ENCODE results near the gene MAP3K5.
A peak's percentile ranks its signal among the peaks of the same experiment; 100 is the strongest.
"Not testable (repeated sequence)": the region's sequence is repeated elsewhere in the genome, so short reads cannot be mapped to it uniquely, and the experiment has no call there.

MAP3K5 gene

DNA sequence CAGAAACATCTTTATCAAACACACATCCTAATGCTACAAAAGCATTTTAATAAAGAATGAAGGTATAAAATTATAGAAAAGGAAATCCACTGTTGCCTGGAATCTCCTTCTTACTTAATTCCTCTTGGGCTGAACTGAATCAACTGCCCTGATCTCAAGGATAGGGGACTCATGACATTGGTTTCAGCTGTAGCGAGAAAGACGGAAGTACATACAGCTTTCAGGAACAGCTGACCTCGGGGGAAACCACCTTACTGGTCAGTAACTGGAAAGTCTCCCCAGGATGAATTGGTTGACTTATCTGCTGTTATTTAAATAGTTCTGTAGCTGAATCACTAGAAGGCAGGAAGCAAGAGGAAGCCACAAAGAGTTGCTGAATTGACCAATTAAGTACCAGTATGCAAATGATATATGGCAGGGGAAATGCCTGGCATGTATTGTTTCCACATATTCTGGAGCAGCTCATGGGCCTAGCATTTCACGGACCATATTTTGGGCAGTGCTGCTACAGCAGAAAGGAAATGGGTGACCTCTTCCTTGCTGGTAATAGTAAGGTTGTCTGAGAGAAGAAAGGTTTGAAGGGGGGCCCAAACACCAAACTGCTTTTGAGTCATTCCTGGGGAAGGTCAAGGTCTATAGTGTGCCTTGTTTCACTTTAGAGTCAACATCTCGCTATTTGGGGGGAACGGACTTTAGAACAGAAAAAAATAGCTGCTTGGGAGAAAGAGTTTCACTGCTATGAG lies 198.4 kb downstream of the MAP3K5 start:
- ChIA-PET CTCF (interaction anchor here (0.6 to 1.7 kb wide), 4 partner anchors 9 to 198 kb away, joined by 3 to 4 read pairs (median 3); partner anchors contain the start of gene MAP3K5), POLR2A (ENCODE audit: low non-redundant PET) (no interaction called here)
- DNase-seq (ENCODE audit: low spot score): peak; percentile 88
- H3K27ac ChIP-seq: no peak overlapping the region
- no peak for TF ChIP-seq CTCF (conservative IDR thresholded peaks at IDR 0.05; ENCODE audit: low read depth)

GRCh38 chr6:136592930-136593673 lies 199.2 kb downstream of the MAP3K5 start:
- DNase-seq (ENCODE audit: low spot score): no peak
- no peak for TF ChIP-seq CTCF (conservative IDR thresholded peaks at IDR 0.05; ENCODE audit: low read depth)
- ChIA-PET POLR2A (ENCODE audit: low non-redundant PET) (no interaction called here), CTCF (interaction anchor here (0.7 to 1.7 kb wide), 3 partner anchors 11 to 199 kb away, joined by 3 to 4 read pairs (median 3); partner anchors contain the start of gene MAP3K5)
- no peak overlapping the region for H3K27ac ChIP-seq

DNA sequence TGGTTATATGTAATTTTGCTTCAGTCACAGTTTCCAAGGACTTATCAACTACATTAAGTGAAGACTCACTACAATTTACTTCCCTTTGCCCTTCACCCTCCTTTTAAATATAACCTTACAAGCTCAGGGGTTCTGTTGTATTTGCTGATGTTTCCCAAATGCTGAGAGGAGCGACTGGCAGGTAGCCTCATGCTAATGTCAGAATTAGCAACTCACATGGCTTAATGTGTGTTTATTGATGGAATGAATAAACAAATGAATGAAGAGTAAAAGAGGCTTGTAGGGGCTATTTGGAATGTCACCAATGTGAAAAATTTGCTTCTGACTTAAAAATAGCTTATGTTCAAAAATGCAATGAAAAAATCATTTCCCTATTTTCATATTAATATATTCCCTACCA lies 200.7 kb downstream of the MAP3K5 start:
- CTCF ChIA-PET: no interaction called here
- POLR2A ChIA-PET (ENCODE audit: low non-redundant PET): no interaction called here
- TF ChIP-seq CTCF (conservative IDR thresholded peaks at IDR 0.05; ENCODE audit: low read depth): no peak
- no peak overlapping the region for H3K27ac ChIP-seq
- DNase-seq (ENCODE audit: low spot score): no peak

DNA sequence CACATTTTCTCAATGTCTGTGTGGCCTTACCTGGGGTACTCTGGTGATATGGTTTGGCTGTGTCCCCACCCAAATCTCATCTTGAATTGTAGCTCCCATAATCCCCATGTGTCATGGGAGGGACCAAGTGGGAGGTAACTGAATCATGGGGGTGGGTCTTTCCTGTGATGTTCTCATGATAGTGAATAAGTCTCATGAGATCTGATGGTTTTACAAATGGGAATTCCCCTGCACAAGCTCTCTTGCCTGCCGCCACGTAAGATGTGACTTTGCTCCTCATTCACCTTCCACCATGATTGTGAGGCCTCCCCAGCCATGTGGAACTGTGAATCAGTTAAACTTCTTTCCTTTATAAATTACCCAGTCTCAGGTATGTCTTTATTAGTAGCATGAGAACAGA lies 201.4 kb downstream of the MAP3K5 start:
- CTCF ChIA-PET: interaction anchor here (0.8 to 1.0 kb wide), 2 partner anchors 10 to 202 kb away, joined by 3 to 6 read pairs; partner anchors contain the start of gene MAP3K5
- DNase-seq (ENCODE audit: low spot score); POLR2A ChIA-PET (ENCODE audit: low non-redundant PET); H3K27ac ChIP-seq: not testable (repeated sequence)

- DNase-seq (ENCODE audit: low spot score): no peak
- TF ChIP-seq CTCF (conservative IDR thresholded peaks at IDR 0.05; ENCODE audit: low read depth): no peak
- CTCF ChIA-PET: interaction anchor here (0.6 to 0.8 kb wide), 2 partner anchors 8 to 205 kb away, joined by 3 read pairs; partner anchors contain the start of gene MAP3K5
- POLR2A ChIA-PET (ENCODE audit: low non-redundant PET): no interaction called here
- H3K27ac ChIP-seq: no peak overlapping the region
Measured at GRCh38 chr6:136587527-136587926, 204.8 kb downstream of the MAP3K5 start.

DNA sequence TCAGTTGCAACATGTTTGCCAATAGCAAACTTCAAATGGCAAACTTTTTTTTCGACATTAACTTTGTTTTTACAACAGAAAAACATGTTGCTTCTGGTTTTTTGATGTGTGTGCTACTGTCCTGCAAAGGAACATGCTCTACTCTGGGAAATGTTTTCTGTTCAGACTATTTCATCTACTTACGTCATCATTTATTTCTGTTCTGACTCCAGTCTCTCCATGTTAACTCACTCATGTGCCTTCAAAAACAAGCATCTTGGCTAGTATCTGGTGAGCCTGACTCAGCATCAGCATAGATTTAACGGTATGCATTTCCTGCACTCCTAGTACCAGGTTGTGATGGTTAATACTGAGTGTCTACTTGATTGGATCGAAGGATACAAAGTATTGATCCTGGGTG lies 206.0 kb downstream of the MAP3K5 start:
- ChIA-PET CTCF (interaction anchor here (0.6 kb wide), 1 partner anchor 1672 kb away, joined by 3 read pairs; no protein-coding TSS in a partner anchor), POLR2A (ENCODE audit: low non-redundant PET) (no interaction called here)
- no peak for TF ChIP-seq CTCF (conservative IDR thresholded peaks at IDR 0.05; ENCODE audit: low read depth)
- H3K27ac ChIP-seq: no peak overlapping the region
- DNase-seq (ENCODE audit: low spot score): no peak

DNA sequence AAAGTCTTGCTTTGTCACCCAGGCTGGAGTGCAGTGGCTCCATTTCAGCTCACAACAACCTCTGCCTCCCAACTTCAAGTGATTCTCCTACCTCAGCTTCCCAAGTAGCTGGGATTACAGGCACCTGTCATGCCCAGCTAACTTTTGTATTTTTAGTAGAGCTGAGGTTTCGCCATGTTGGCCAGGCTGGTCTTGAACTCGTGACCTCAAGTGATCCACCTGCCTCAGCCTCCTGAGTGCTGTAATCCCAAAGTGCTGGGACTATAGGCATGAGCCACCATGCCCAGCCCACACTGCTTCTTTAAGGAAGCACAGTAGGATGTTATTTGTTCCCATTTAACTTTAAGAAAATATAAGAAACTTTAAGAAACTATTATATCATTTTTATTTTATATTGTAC lies 206.8 kb downstream of the MAP3K5 start:
- DNase-seq (ENCODE audit: low spot score); POLR2A ChIA-PET (ENCODE audit: low non-redundant PET): not testable (repeated sequence)
- CTCF ChIA-PET: interaction anchor here (0.7 kb wide), 1 partner anchor 49 kb away, joined by 4 read pairs; no protein-coding TSS in a partner anchor

DNA sequence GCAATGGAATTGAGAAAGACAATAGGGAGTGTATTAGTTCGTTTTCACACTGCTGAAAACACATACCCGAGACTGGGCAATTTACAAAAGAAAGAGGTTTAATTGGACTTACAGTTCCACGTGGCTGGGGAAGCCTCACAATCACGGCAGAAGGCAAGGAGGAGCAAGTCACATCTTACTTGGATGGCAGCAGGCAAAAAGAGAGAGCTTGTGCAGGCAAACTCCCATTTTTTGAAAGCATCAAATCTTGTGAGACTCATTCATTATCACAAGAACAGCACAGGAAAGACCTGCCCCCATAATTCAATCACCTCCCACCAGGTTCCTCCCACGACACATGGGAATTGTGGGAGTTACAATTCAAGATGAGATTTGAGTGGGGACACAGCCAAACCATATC lies 208.0 kb downstream of the MAP3K5 start:
- DNase-seq (ENCODE audit: low spot score); POLR2A ChIA-PET (ENCODE audit: low non-redundant PET); H3K27ac ChIP-seq: not testable (repeated sequence)
- CTCF ChIA-PET: interaction anchor here (0.6 to 1.6 kb wide), 2 partner anchors 149 to 208 kb away, joined by 3 to 9 read pairs; partner anchors contain the start of gene MAP3K5

More for the DNA sequence above, 206.8 kb downstream of the MAP3K5 start:
- peak overlapping the region; percentile 71 for H3K27ac ChIP-seq
